DMS114 treated with DMSO at 0.1 percent for 48 hours (cell line): ENCODE results near the gene DERL3.

Experiments
- DNase-seq: peaks from one replicate; lab custom pipeline; 2025; ENCODE audit not compliant: unreplicated experiment; lab: John Stamatoyannopoulos, UW

The DERL3 gene

DNA sequence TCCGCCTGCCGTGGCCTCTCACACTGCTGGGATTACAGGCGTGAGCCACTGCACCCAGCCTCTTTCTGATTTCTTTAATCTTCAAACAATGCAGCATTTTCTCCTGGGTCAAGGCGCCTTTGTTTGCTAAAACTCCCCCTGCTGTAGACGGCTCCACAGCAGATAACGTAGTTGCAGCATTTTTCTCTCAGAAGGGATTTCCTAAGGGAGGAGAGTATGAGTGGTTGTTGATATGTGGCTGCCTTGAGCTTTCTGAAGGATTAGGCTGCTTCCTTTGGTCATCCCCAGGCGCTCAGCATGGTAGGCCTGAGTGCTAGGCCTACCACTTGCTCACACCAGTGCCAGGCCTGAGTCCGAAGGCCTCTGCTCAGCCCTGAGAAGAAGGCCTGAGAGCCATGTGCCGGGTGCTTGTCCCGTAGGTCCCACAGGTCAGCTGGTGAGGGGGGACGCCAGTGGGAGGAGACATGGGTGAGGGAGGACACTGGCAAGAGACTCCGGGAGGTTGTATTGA, 34.0 kb downstream of the DERL3 start:
- DNase-seq = no peak

DNA sequence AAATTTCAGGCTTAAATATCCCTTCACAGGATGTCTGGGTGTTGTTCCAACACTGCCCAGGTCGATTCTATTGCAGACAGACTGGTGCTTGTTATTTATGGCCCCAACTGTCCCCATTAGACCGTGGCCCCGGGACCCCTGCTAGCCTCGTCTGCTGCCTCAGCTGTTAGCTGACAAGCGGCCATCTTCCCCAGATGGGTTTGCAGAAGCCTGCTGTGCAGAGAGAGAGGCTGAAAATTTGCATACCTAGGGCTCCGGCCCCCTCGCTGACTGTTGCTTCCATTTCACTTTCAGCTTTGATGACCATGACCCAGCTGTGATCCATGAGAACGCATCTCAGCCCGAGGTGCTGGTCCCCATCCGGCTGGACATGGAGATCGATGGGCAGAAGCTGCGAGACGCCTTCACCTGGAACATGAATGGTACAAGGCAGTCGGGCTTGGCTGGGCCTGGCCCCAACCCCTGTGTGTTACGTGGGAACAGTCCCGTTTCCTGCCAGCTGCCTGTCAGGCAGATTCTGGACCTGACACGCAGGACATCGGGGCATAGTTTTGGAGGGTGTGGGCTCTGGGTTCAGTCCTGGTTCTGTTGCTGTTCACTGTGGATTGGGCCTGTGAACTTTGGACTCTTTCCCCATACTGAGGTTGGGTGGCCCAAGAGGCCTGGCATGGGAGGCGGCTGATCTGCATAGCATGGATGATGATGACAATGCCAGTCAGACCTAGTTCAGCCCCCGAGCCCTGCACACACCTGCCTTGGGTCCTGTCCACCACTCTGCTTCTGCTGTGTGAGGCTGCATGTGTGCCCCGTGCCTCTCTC, 35.6 kb downstream of the DERL3 start:
- no peak for DNase-seq

DNA sequence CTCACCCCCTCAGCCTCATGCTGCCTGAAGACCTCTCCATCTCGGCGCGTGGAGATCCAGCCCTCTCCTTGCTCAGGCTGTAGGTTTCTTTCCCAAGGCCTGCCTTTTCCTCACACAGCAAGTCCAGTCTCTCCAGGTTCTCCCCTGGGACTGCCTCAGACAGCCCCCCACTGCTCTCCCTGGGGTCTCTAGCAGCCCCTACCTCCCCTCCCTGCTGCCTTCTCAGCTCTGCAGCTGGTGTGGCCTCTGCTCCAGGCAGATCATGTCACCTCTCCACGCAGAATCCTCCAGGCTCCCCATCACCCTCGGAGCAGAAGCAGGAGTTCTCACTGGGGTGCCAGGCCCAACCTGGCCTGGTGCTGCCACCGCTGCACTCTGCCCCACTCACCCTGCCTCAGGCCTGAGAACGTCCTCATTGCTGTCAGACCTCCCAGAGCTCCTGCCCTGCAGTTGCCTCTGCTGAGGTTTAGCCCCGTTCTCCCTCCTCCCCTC, 36.9 kb downstream of the DERL3 start:
- no peak for DNase-seq

DNA sequence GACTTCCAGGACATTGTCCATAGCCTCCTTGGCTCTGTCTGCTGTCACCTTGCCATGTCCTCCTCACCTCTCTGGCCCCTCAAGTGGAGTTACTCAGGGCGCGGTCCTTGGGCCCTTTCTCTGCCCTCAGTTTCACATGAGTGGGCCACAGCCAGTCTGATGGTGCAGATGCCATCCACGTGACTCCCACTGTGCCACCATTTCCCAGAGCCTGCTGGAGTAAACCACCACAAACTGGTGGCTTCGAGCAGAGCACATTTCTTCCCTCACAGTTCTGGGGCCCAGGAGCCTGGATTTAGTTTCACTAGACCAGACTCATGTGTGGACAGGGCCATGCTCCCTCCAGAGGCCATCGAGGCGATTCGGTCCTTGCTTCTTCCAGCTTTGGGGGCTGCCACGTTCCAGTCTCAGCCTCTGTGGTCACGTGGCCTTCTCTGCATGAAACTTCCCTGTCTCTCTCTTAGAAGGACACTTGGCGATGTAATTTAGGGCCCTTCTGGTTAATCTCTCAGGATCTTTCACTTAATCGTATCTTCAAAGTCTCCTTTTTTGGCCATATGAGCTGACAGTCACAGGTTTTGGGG, 37.5 kb downstream of the DERL3 start:
- no peak for DNase-seq

DNA sequence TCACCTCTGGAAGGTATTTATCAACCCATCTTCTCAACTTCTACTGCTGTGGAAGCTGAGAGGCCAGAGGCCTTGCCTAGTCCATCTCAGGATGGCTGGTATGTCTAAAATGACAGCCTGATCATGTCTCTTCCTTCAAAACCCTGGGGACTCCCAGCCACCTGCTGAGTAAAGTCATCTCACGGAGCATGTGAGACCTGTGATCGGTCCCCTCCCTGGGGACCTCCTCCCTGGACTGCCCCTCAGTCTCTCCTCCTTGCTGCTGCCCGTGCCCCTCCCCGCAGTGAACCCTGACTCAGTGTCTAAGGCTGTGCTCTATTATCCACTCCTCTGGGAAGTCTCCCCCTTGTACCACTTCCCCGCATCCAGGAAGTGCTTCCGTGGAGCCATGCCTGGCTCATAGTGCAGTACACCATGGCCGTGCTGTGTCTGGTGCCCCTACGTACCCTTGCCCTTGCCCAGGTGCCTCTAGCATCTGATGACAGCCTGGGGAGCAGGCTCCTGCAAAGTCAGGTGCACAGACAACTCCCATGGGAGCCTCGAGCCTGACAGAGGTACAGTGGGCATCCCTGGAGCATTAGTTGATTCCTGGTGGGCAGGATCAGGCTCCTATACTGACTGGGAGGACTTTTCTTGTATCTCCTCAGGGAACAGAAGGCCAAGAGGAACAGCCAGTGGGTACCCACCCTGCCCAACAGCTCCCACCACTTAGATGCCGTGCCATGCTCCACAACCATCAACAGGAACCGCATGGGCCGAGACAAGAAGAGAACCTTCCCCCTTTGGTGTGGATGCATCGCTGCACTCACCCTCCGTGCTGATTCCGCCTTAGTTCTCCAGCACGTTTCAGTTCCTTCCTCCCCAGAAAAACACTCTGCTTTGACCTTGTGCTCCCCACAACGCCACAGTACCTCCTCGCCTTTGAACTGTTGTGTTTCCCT, 38.2 kb downstream of the DERL3 start:
- DNase-seq = no peak

DNA sequence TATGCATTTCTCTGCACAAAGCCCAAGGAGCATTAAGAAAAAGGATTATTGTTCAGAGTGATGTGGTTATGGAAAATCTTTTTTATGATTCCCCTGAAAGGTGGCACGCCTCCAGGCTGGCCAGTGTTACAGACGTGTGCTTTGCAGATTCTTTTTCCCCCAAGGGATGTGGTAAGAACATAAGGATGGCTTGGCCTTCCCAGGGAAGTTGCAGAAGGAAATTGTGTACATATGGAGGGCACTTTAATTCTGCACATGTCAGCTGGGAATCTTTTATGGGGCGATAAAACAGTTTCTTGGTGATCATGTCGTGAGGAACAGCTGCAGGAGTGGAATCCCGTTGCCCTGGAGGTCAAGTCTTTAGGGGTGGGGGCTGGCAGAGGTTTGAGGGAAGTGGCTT, 42.3 kb downstream of the DERL3 start:
- no peak for DNase-seq

DNA sequence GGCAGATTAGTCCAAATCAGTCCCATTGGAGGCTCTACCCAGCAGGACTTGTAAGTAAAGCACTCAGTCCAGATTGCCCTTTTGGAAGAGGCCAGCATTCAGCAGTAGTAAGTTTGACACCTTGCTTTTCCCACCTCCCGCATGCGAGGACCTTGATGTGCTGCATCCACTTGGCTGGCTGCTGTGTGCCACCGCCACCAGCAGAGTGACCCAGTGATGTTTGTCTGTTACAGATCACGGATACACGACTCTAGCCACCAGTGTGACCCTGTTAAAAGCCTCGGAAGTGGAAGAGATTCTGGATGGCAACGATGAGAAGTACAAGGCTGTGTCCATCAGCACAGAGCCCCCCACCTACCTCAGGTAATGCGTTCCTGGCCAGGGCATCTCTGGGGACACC, 45.5 kb downstream of the DERL3 start:
- no peak for DNase-seq

DNA sequence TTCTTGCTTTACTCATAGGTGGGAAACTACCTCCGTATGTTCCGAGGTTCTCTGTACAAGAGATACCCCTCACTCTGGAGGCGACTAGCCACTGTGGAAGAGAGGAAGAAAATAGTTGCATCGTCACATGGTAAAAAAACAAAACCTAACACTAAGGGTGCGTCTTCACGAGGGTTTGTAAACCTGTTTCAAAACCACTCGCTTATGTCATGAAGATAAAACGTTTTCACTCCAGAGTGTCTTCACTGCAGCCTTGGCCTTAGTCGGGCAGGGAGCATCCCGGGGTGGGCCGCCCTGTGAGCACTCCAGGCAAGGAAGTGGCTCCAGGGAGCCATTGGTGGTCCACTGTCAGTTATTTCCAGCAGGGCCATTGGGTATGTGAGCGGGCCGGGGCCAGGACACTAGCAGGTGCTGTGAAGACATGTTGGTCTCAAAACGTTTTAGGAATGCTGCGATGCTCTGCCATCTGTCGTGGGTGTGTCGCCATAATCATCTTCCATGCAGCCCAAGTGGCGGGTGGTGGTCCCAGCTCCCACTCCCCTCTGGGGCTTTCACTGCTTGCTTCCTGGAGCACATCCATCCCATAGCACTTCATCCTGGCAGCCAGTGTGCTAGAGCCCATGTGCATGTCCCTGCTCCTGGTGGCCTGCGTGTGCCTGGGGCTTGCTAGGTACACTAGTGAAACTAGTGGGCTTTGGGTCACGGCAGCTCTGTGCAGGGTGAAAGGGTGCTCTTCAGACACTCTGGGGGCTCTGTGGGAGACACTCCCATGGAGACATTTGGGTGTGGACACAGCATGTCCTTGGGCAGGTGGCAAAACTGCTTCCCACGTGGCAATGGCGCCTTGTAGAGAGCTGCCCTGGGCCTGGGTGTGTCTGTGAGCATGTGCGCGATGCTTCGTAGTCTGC, 46.8 kb downstream of the DERL3 start:
- no peak for DNase-seq

DNA sequence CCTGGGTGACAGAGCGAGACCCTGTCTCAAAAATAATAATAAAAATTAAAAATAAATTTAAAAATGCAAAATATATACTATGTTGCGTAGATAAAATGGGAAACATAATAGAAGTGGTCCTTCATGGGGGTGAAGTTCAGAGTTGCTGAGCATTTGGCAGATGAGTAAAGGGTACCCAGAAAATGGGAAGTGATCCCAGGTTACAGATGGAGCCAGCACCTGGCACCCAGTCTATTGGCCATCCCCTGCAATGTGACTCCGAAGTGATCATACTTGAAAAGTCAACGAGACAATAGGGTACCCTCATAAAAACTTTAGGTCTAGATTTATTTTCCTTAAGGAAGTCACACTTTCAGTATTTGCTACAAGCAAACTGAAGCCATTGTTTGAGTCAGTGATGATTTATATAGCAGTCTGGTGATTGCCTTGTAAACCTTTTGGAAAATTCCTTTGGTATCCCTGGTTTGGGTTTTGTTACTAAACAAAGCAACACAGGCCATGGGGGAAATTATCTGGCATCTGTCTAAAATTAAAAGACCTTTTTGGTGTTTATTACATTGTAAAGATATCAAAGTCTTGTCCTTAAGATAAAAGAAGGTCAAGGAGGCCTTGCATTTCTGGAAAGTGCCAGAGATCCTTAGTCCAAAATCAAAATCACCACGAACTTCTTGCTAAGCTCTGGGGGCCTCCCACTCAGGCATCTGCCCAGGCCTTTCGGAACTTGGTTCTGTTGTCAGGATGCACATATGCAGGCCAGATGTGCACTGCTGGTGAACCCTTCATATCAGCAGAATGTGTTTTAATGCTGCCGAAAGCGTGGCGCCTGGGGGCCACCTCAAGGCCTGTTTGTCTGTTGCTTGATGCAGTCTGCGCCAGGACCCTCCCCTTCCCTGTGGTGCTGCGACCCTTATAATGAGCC, 47.7 kb downstream of the DERL3 start:
- no peak for DNase-seq

DNA sequence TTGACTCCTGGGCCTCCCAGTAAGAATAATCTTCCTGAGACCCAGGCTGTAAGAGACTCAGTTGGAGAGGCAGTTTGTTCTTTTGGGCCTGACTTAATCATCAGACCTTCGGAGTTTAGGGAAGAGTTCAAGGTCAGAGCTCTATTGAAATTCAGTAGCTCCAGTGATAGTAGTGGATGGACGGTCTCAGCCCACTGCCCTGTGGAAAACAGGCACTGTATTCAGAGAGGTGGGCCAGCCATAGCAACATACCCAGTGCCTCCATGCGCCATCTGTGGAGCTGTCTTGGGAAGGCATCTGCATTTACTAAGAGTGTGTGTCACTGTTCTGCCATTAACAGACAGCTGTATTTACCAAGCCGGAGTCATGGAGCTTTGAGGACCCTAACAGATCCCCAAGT, 49.2 kb downstream of the DERL3 start:
- DNase-seq = no peak

DNA sequence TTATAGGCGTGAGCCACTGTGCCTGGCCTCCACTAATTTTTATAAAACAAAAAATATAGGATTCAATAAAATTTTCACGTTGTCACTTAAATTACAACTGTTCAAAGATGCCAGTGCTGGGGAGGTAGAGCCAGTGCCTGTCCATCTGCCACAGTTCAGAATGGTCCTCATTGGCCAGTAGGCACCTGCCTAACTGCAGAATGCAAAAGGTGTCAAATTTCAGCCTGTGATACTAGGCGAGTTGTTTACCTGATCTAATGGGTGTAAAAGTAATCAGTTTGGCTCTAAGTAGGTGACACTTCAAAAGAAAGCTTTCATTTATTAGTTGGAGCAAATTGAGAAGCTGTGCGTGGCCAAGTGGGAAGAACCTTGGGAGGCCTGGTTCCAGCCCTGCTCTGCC, 49.7 kb downstream of the DERL3 start:
- no peak for DNase-seq

DNA sequence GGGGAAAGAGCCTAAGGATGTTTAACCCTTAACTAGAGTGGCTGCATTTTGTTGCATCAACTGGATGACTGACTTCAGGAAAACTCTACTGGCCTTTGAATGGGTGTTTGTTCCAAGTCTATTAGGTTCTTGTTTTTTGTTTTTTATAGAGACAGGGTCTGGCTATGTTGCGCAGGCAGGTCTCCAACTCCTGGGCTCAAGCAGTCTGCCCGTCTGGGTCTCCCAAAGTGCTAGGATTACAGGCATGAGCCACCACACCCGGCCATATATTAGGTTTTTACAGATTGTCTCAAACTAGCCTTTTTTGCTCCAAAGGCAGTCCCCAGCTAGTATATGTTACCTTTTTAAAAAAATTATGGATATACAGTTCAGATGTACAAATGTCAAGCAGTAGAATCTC, 50.9 kb downstream of the DERL3 start:
- no peak for DNase-seq

DNA sequence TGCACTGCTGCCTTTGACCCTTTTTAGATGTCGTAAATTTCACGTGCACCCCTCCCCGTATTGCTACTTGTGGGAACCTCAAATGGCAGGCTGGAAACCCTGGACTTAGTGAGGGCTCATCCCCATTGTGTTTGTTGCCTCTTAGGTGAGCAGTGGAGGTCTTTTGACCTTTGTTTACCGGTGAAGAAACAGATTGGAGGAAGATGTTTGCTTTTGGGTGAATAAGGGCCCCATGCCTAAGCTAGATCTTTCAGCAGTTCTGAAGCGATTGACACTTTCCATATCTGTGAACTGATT, 51.3 kb downstream of the DERL3 start:
- DNase-seq = no peak

DNA sequence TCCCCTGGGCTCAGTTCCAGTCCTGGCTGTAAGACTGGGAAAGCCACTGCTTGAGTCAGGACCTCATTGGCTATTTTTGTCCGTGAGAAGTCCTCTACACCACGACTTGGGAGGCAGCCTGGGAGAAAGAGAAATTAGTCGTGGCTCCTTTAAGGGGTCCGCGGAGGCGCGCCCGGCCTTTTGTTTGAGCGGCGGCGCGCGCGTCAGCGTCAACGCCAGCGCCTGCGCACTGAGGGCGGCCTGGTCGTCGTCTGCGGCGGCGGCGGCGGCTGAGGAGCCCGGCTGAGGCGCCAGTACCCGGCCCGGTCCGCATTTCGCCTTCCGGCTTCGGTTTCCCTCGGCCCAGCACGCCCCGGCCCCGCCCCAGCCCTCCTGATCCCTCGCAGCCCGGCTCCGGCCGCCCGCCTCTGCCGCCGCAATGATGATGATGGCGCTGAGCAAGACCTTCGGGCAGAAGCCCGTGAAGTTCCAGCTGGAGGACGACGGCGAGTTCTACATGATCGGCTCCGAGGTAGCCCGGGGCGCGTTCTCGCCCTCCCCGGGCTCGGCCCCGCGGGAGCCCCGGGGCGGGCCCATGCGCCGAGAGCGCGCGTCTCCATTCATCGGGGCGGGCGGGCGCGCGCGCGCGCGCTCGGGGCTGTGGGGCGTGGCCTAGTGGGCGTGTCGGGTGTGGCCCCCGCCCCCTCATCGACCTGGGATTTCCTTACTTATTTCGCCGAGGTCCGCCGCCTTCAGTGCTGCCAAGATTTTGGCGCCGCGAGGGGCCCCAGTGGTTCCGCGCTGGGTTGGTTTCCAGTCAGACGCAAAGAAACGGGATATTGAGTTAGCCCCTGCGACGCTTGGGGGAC, 51.8 kb downstream of the DERL3 start, which contains the start of gene SMARCB1:
TSS of gene SMARCB1 (plus strand) at position 215 of the 848 bp plus-strand sequence. CDS start at position 419, 204 bp downstream.
- peak; percentile 63 for DNase-seq

DNA sequence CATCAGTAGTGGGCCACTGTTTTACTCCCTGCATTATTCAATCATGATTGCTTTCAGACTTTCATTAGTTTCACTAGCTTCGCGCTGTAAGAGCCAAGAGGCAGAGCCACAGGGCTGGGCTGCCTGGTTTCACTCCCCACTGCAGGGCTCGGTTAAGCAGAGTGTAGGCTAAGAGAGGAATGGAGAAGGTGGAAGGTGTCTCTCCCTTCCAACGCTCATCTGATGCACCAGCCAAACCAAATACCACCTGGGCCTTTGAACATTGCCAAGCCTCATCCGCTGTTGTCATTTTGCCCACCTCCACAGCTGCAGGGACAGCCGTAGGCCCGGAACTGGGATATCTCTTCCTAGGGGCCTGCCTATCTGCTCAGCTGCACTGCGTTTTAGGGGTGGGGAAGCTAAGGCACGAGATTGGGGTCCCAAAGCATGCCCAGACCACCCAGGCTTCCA, 52.5 kb downstream of the DERL3 start:
- DNase-seq = no peak
